ENCODE measurements around the gene ANKRD6. TPM values are rescaled to one million over a fixed set of nuclear protein-coding genes. Genes with fewer than 3 reads are reported as not detected.
A peak's percentile ranks its signal among the peaks of the same experiment; 100 is the strongest.

The ANKRD6 gene
- polyA plus RNA-seq, 10 donors, result 5.6 to 14.1 (median 8.4) TPM

DNA sequence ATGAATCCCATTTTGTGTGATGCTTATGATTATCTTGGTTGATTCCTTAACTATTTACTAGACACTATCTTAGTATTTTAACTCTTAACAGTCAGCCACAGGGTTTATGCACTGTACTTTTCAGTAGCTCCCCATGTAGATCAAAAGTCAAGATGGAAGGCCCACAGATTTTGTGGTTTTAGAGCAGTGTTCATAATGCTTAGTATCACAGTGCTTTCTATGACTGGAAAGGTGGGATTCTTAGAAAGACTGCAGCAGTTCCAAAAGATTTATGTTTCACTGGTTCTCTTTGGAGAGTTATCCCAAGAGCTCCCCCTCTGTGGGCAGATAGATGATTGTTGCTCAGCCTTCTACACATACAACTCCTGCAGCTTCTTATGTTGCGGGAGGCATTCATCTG is 34.5 kb downstream of the ANKRD6 start:
- DNase-seq, result no peak

DNA sequence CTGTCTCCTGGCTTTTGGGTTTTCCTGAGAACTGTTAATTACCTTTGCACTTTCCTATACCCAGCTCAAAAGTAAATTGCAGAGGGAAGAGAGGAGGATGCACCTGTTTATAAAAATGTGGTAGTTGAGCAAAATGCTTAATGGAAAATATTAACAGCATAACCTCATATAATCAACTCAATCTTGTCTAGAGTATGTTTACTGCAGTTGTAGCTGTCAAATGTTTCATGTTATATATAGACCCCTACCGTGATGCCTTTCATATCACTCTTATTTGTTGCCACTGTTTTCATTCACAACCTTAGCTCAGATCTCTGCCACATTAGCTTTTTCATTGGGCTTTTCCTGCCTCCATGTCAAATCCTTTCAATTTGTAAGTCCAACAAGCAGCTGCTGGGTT is 36.0 kb downstream of the ANKRD6 start:
- no peak for DNase-seq

- DNase-seq, result peak in 1 of 3 donors; percentile 27
These were observed 38.4 kb downstream of the ANKRD6 start for GRCh38 chr6:89471287-89471867.

GRCh38 chr6:89475101-89475500 is 42.1 kb downstream of the ANKRD6 start:
- no peak for DNase-seq

DNA sequence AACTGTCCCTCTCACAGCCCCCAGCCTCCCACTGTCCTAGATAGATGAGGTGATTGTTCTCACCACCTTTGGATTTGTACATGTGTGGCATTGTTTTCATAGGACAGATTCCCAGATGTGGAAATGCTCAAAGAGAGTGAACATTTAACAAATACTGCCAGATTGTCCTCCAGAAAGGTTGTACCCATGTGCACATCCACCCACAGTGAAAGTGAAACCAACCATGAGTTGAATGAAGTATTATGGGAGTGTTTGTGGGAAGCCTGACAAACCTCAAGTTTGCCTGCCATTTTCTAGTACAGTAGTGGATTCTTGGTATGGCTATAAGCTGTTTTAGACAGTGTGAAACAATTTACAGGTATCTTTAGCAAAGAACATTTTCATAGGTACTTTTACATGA is 42.7 kb downstream of the ANKRD6 start:
- DNase-seq, result no peak

- no peak for DNase-seq
These were observed 46.9 kb downstream of the ANKRD6 start for GRCh38 chr6:89479897-89480296.

GRCh38 chr6:89481695-89482094 is 48.7 kb downstream of the ANKRD6 start:
- DNase-seq, result no peak

DNA sequence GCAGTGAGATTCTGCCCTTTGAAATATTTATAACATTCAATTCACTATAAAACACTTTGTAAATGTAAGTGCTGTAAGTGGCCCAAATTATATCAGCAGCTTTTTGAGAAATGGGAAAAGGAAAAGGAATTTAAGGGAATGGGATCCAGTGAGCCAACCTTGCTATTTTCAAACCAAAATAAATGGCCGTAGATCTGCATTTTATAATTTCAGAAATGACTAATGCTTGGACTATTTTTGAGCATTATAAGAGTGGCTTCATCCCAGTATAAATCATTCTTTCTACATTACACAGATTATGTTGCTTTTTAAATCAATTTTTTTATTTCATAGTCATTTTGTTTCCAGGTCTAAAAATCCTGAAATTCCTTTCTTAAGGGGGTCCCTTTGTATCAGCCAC is 49.2 kb downstream of the ANKRD6 start:
- DNase-seq, result peak; percentile 16 to 36 (median 30)

GRCh38 chr6:89483111-89483720 is 50.3 kb downstream of the ANKRD6 start:
- peak; percentile 29 to 34 (median 32) for DNase-seq

DNA sequence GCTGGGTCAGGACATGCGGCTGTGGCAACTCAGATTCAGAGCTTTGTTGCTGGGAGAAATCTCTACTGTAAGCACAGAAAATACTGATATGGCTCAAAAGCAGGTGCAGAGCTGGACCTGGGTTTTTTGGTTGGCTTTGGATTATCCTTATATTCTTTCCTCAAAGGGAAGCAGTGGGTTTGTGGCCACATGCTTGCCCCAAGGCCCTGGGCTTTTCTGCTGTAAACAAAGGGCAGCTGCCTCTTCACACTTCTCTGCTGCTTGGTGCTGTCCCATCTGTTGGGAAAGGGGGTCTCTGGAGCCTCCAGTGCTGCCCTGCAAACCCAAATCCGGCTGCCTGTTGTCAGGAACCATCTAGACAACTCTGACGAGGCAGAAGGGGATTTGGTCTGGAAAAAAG is 52.4 kb downstream of the ANKRD6 start:
- no peak for DNase-seq

GRCh38 chr6:89487864-89488263 is 54.9 kb downstream of the ANKRD6 start:
- DNase-seq, result no peak

- no peak for DNase-seq
These were observed 55.5 kb downstream of the ANKRD6 start for GRCh38 chr6:89488438-89488837.

DNA sequence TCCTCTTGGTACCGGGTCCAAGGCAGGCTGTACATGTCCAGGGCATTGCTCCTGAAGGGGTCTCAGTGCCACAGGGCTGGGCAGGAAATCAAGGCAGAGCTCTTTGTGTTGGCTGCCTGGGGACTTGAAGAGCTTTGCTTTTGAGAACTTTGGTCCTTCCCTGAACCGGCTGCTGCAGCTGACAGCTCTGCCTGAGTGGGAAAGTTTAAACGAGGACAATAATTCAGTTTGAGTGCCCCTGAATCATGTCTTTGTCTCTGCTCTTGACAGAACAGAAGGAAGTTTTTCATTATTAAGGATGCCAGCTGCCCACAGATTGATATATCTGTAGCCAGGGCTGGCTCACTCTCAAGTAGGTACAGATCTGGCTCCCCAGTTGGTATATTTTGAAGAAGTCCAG is 56.1 kb downstream of the ANKRD6 start:
- DNase-seq, result no peak

DNA sequence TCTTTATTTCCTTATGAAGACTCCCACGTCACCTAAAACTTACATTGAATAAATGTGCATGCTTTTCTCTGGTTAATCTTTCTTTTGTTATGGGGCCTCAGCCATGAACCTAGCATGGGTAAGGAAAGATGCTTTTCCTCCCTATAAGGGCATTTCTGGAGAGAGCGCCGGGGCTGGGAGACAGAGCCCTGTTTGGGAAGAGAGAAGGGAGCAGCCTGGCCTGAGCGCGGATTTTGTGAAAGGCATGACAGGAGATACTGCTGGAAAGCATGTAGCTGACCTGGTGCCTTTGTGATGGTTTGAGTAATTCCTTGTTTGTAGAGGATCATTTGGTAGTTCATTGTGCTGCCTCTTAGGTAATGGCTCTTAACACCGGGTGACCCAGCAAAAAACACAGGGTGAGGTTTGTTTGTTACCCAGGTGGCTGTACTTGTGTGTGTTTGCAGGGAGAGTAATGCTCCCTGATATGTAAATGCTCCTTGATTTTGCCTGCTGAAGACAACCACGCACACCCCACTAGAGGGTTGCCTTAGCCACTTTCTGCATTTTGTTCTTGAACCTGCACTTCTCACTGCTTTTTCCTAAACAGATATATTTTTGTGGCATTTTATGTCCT is 59.2 kb downstream of the ANKRD6 start:
- DNase-seq, result no peak

DNA sequence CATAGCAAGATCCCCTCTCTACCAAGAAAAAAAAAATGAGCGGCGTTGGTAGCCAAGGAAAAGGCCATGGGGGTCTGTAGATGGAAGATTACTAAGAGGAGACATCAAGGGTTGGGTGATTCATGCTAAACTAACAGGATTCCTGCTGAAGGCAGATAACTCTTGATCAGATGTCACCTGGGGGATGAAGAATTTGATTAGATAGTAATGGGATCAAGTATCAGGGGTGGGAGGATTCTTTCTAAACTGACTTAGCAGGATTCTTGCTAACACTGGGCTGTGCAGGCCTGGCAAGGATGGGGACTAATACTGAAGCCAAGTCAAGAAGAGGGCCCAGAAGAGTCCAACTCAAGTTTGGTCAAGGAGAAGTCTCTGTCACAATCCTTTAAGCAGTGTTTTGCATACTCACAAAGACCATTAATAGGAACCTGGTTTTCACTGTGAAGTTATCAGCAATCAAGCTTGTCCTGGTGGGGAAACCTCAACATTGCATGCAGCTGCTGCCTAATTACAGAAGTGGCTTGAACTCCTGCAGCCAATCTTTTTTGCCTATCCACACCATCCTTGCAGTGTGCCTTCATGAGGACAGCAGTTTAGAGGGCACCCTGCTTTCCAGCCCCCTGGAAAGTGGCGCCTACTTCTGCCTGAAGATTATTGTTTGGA is 61.3 kb downstream of the ANKRD6 start:
- no peak for DNase-seq

GRCh38 chr6:89495961-89496535 is 63.1 kb downstream of the ANKRD6 start:
- no peak for DNase-seq

- no peak for DNase-seq
These were observed 67.7 kb downstream of the ANKRD6 start for GRCh38 chr6:89500611-89501010.

DNA sequence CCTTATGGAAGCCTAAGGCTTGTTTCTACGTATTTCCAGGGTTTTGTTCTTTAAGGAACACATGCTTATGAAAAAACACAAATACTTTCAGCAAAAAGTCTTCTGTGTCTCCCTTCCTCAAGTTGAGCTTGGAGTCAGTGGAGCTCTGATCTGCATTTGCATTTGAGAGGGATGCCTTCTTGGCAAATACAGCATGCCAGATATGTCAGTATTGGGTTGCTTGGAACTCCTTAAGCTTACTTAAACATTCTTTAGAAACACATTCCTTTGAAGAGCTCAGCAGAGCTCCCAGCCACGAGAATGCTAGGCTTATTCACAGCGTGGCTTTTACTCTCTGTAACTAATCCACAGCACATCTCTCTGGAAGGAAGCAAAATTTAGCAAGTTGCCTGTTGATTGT is 68.3 kb downstream of the ANKRD6 start:
- DNase-seq, result peak in 1 of 3 donors; percentile 10

DNA sequence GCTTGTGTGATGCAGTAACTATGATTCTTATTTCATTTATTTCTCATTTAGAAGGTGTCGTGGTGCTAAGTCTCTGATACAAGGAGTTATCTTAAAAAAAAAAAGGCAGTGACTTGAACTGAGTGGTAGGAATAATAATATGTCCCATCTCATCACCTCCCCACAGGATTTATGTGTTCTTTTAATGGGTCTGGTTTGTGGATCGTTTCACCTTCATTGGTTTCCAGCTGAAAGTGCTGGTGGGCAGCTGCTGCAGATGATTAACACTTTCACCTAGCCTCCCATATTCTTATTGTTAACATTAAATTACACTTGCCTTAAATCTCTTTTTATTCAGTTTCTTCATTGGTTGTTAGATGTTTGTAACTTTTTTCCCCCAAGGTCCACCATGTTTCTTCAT is 68.8 kb downstream of the ANKRD6 start:
- DNase-seq, result no peak

GRCh38 chr6:89503641-89504040 is 70.7 kb downstream of the ANKRD6 start:
- DNase-seq, result no peak

GRCh38 chr6:89505847-89506246 is 72.9 kb downstream of the ANKRD6 start:
- no peak for DNase-seq

DNA sequence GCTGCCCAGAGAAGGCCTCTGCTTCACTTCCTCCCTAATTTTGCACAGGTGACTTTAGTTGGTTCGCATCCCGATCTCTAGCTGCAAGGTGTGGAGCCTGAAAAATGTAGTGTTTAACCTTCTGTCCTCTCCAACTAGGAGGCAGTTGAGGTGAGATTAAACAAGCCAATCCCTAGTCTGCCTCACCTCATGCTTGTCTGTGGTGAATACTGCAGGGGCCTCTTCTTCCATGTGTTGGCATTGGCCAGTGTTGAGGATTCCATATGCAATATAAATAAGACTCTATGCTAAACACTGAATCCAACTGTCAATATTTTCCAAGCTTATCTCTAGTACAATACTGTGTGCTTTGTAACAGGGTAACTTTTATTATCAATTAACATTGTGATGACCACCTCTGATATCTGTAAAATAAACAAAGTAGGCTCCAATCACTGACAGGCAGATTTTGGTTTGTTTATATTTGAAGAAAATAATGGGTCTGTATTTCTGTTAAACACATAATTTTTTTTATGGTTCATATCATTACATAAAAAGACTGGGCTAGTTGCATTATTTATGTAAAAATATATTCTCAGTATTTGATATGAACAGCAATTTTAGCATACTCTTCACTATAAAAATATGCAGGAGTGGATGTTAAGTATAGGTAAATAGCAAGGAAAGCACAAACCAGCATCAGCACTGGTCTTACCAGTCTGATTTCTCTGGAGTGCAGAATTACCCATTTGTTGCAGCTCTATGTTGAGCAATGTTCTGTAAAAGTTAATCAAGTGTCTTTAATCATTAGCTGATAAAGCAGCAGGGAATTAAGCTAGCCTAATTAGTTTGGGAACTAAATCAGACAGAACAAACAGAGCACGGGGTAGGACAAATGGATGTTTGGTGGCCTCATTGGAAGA is 74.0 kb downstream of the ANKRD6 start:
- no peak for DNase-seq
